Measurements from ENCODE around the gene HIPK2. TPM values are rescaled to one million over a fixed set of nuclear protein-coding genes. Genes with fewer than 3 reads are reported as not detected.

The HIPK2 gene
- total RNA-seq, 1 experiment from 2014 or later, result 8.6 TPM

GRCh38 chr7:139772873-139773272 lies 4.9 kb downstream of the HIPK2 start:
- H3K4me3 ChIP-seq (ENCODE audit: insufficient read depth, low read depth, low read length), result no peak overlapping the region
- peaks cover 8% of the 10 kb centered on the region for H3K27me3 ChIP-seq (ENCODE audit: control insufficient read depth, insufficient read depth, low read length)
- no peaks in the 10 kb centered on the region for H3K36me3 ChIP-seq (replicated peaks; ENCODE audit: control insufficient read depth, insufficient read depth, low read length)
- DNase-seq, result no peak

DNA sequence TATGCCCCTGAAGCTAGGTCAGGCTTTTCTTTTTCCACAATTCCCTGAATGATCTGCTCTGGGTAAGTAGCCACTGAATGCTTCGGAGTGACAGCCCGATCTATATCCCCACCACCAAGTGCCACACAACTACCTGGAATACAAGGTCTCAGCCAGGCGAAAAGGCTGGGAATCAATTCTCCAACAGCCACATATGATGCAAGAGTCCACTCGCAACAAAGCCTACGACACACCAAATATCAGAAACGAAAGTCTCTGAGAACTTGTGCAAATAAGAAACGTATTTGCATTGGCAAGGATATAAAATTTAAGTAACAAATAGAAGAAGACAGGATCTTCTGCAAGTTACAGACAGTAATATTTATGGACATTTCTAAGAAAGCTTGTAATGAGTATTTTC lies 5.7 kb downstream of the HIPK2 start:
- no peak overlapping the region for H3K4me3 ChIP-seq (ENCODE audit: insufficient read depth, low read depth, low read length)
- no peaks in the 10 kb centered on the region for H3K36me3 ChIP-seq (replicated peaks; ENCODE audit: control insufficient read depth, insufficient read depth, low read length)
- peaks cover 7% of the 10 kb centered on the region for H3K27me3 ChIP-seq (ENCODE audit: control insufficient read depth, insufficient read depth, low read length)
- no peak for DNase-seq

DNA sequence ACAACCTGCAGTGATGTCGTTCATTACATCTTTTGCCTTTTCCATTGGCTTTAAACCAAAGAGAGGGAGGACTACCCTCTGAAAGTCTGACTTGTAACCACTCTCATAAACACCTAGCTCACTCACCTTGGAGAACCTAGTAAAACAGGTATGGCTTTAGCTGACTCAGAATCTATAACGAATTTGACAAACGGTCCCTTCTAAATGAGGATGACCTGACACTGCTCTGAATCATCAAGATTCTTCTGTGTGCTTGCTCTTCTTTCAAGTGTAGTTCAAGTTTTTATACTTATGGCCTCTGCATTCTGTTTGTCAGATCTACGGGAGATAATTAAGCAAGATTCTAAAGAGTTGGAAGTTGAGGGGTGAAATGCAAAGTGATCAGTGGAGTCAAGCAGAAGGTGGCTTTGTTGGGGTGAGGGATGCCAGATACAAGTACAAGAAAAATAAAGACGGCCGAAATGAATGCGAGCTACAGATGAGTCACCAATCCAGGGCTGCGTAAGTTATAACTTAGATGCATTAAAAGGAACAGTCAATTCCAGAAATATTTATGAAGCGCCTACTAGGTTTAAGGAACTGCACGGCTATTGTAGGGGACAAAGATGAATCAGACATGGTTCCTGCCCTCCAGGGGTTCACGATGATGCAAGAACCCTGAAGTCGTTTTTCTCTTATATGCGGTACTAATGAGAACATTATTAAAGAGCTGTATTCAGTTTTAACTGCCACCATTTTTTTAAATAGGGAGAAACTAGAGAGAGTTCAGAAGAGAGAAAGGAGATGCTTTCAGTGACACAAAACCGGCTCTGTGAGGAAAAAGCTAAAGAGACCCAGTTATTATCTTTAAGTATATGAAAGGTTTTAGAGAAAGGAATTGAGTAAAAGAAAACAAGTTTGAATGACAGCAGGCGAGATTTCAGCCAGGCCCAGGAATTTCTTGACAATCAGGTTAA lies 6.5 kb downstream of the HIPK2 start:
- Histone ChIP-seq H3K36me3 (replicated peaks; ENCODE audit: control insufficient read depth, insufficient read depth, low read length) (no peaks in the 10 kb centered on the region), H3K27me3 (ENCODE audit: control insufficient read depth, insufficient read depth, low read length) (peaks cover under 1% of the 10 kb centered on the region), H3K4me3 (ENCODE audit: insufficient read depth, low read depth, low read length) (no peak overlapping the region)
- DNase-seq, result no peak

GRCh38 chr7:139769761-139770160 lies 8.0 kb downstream of the HIPK2 start:
- DNase-seq, result no peak
- no peaks in the 10 kb centered on the region for H3K36me3 ChIP-seq (replicated peaks; ENCODE audit: control insufficient read depth, insufficient read depth, low read length)

GRCh38 chr7:139769066-139769465 lies 8.7 kb downstream of the HIPK2 start:
- H3K36me3 ChIP-seq (replicated peaks; ENCODE audit: control insufficient read depth, insufficient read depth, low read length), result no peaks in the 10 kb centered on the region
- H3K4me3 ChIP-seq (ENCODE audit: insufficient read depth, low read depth, low read length), result no peak overlapping the region
- no peaks in the 10 kb centered on the region for H3K27me3 ChIP-seq (ENCODE audit: control insufficient read depth, insufficient read depth, low read length)
- no peak for DNase-seq

More at GRCh38 chr7:139769761-139770160, 8.0 kb downstream of the HIPK2 start:
- H3K4me3 ChIP-seq (ENCODE audit: insufficient read depth, low read depth, low read length), result no peak overlapping the region
- no peaks in the 10 kb centered on the region for H3K27me3 ChIP-seq (ENCODE audit: control insufficient read depth, insufficient read depth, low read length)

GRCh38 chr7:139768249-139768824 lies 9.5 kb downstream of the HIPK2 start:
- Histone ChIP-seq H3K36me3 (replicated peaks; ENCODE audit: control insufficient read depth, insufficient read depth, low read length) (no peaks in the 10 kb centered on the region), H3K4me3 (ENCODE audit: insufficient read depth, low read depth, low read length) (no peak overlapping the region), H3K27me3 (ENCODE audit: control insufficient read depth, insufficient read depth, low read length) (no peaks in the 10 kb centered on the region)
- no peak for DNase-seq

DNA sequence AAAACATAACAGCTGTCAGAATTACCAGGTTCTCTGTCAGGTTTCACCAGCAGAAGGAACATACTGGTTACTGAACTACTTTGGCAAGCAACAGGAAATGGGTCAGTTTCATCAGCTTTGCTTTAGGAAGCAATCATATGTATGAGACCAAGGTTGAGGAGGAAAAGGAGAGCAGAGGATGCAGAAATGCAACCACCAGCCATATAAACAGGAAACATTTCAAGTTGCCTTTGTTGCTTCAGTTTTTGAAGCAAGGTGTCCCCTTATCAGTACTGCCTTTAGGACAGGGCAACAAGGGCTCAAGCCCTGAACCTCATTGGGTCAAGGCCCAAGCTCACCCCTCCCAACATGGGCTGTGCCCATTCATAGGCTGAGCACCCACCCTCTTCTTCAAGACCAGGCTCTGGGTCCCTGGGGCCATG lies 10.2 kb downstream of the HIPK2 start:
- no peaks in the 10 kb centered on the region for H3K27me3 ChIP-seq (ENCODE audit: control insufficient read depth, insufficient read depth, low read length)
- DNase-seq, result no peak
- no peaks in the 10 kb centered on the region for H3K36me3 ChIP-seq (replicated peaks; ENCODE audit: control insufficient read depth, insufficient read depth, low read length)
- no peak overlapping the region for H3K4me3 ChIP-seq (ENCODE audit: insufficient read depth, low read depth, low read length)

DNA sequence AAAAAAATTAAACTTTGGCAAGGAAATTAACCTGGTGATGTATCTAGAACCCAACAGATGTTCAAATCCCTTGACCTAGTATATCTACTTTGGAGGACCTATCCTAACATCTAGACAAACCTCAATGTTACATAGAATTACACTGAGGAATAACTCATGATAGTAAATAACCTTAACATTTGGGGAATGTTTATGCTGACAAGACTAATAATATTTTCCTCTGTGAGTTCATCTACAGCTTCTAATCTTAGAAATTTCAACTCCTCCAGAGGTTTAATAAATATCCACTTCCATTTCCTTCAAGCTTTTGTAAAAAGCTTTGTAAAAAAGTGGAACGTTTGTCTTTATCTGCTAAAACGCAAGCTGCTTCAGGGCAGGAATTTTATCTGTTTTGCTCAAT lies 12.7 kb downstream of the HIPK2 start:
- Histone ChIP-seq H3K36me3 (replicated peaks; ENCODE audit: control insufficient read depth, insufficient read depth, low read length) (no peaks in the 10 kb centered on the region), H3K27me3 (ENCODE audit: control insufficient read depth, insufficient read depth, low read length) (no peaks in the 10 kb centered on the region), H3K4me3 (ENCODE audit: insufficient read depth, low read depth, low read length) (no peak overlapping the region)
- DNase-seq, result no peak

GRCh38 chr7:139763330-139763729 lies 14.5 kb downstream of the HIPK2 start:
- Histone ChIP-seq H3K36me3 (replicated peaks; ENCODE audit: control insufficient read depth, insufficient read depth, low read length) (no peaks in the 10 kb centered on the region), H3K27me3 (ENCODE audit: control insufficient read depth, insufficient read depth, low read length) (no peaks in the 10 kb centered on the region), H3K4me3 (ENCODE audit: insufficient read depth, low read depth, low read length) (no peak overlapping the region)
- DNase-seq, result no peak

GRCh38 chr7:139762886-139763285 lies 14.9 kb downstream of the HIPK2 start:
- Histone ChIP-seq H3K36me3 (replicated peaks; ENCODE audit: control insufficient read depth, insufficient read depth, low read length) (no peaks in the 10 kb centered on the region), H3K27me3 (ENCODE audit: control insufficient read depth, insufficient read depth, low read length) (no peaks in the 10 kb centered on the region), H3K4me3 (ENCODE audit: insufficient read depth, low read depth, low read length) (no peak overlapping the region)
- DNase-seq, result no peak

DNA sequence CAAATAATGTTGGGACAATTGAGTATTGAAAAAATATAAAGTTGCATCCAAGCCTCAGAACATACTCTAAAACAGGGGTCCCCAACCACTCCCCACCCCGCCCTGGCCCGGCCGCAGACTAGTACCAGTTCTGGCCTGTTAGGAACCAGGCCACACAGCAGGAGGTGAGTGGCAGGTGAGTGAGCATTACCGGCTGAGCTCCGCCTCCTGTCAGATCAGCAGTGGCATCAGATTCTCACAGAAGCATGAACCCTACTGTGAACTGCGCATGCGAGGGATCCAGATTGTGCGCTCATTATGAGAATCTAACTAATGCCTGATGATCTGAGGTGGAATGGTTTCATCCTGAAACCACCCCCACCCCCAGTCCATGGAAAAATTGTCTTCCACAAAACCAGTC lies 19.4 kb downstream of the HIPK2 start:
- peak; percentile 34 for DNase-seq
- no peaks in the 10 kb centered on the region for H3K27me3 ChIP-seq (ENCODE audit: control insufficient read depth, insufficient read depth, low read length)
- no peak overlapping the region for H3K4me3 ChIP-seq (ENCODE audit: insufficient read depth, low read depth, low read length)
- no peaks in the 10 kb centered on the region for H3K36me3 ChIP-seq (replicated peaks; ENCODE audit: control insufficient read depth, insufficient read depth, low read length)

DNA sequence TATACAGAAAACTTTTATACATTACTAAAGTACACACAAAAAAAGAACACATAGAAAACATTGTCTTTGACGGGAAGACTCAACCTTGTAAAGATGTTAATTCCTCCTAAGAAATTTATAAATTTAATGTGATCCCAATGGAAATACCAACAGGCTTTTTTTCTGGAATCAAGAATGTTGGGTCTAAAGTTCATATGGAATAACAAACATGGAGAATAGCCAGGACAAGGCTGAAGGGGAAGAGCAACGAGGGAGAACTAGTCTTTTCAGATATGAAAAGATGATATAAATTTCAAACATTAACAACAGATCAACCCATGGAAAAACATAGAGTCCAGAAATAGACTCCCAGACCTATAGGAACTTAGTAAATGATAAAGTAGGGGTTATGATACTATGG lies 19.8 kb downstream of the HIPK2 start:
- H3K27me3 ChIP-seq (ENCODE audit: control insufficient read depth, insufficient read depth, low read length), result no peaks in the 10 kb centered on the region
- no peak for DNase-seq
- no peak overlapping the region for H3K4me3 ChIP-seq (ENCODE audit: insufficient read depth, low read depth, low read length)
- H3K36me3 ChIP-seq (replicated peaks; ENCODE audit: control insufficient read depth, insufficient read depth, low read length), result no peaks in the 10 kb centered on the region

GRCh38 chr7:139753693-139754111 lies 24.1 kb downstream of the HIPK2 start:
- Histone ChIP-seq H3K27me3 (ENCODE audit: control insufficient read depth, insufficient read depth, low read length) (no peaks in the 10 kb centered on the region), H3K36me3 (replicated peaks; ENCODE audit: control insufficient read depth, insufficient read depth, low read length) (no peaks in the 10 kb centered on the region), H3K4me3 (ENCODE audit: insufficient read depth, low read depth, low read length) (no peak overlapping the region)
- DNase-seq, result no peak

- Histone ChIP-seq H3K27me3 (ENCODE audit: control insufficient read depth, insufficient read depth, low read length) (no peaks in the 10 kb centered on the region), H3K36me3 (replicated peaks; ENCODE audit: control insufficient read depth, insufficient read depth, low read length) (no peaks in the 10 kb centered on the region), H3K4me3 (ENCODE audit: insufficient read depth, low read depth, low read length) (no peak overlapping the region)
- peak; percentile 69 for DNase-seq
These were observed 24.6 kb downstream of the HIPK2 start for GRCh38 chr7:139753081-139753692.

DNA sequence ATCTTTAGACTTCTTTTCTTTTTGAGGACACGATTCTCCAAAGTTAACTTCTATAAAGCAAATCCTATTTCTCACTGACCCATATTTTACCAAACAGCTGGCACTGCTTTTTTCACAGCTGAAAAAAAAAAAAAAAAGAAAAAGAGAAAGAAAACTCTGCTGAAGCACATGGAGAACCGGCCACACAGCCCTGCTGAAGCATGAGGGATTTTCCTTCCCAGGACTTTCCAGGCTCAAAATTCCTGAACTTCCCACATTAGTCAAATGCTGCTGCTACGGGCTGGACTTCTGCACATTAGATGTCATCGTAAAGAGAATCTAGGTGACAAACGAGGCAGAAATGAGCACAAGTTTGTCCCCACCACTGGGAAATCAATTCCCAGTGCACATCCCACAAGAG lies 25.2 kb downstream of the HIPK2 start:
- H3K4me3 ChIP-seq (ENCODE audit: insufficient read depth, low read depth, low read length), result no peak overlapping the region
- no peaks in the 10 kb centered on the region for H3K27me3 ChIP-seq (ENCODE audit: control insufficient read depth, insufficient read depth, low read length)
- no peaks in the 10 kb centered on the region for H3K36me3 ChIP-seq (replicated peaks; ENCODE audit: control insufficient read depth, insufficient read depth, low read length)
- DNase-seq, result no peak
